ENCODE results near the gene SLC20A1.

- TF ChIP-seq CTCF (IDR thresholded peaks at IDR 0.05; ENCODE audit: insufficient read depth, low read depth, low read length): no peak
- TF ChIP-seq EZH2 (IDR thresholded peaks at IDR 0.05; ENCODE audit: insufficient read depth, low read length): no peak
These were observed 48.4 kb downstream of the SLC20A1 start for GRCh38 chr2:112694182-112694581.

Data from astrocyte (in vitro differentiated cells and primary cell).